Caco-2 (cell line): ENCODE data around the gene MBNL2. TPM values are rescaled to one million over a fixed set of nuclear protein-coding genes. Genes with fewer than 3 reads are reported as not detected.
"Not testable (repeated sequence)": the region's sequence is repeated elsewhere in the genome, so short reads cannot be mapped to it uniquely, and the experiment has no call there.

Source experiments
- BruUV-seq: library from RNA; stranded (reverse); fragments of 400-500 nt; replicated peaks from 2 replicates; lab custom pipeline; 2021; lab: Mats Ljungman, UMichigan
- CTCF ChIA-PET: fragments of 300-600 bp; sonication (Branson Sonifier 250); formaldehyde crosslinking; loops from one replicate; lab custom pipeline; 2022; ENCODE audit warnings: antibody characterized with exemption; lab: Charles Lee
- POLR2A ChIA-PET: fragments of 300-600 bp; sonication (Branson Sonifier 250); formaldehyde crosslinking; loops from one replicate; lab custom pipeline; 2022; ENCODE audit warnings: antibody characterized with exemption; lab: Charles Lee
- DNase-seq, 2 experiments: peaks; one replicate each; pipeline versions ENCODE4 v3.0.0 to v3.0.0-alpha.2; 2020 to 2022
- H3K27me3 ChIP-seq: replicated peaks from 2 replicates; pipeline ENCODE4 v1.6.0; 2011; ENCODE audit warnings: low read length; ENCODE audit not compliant: control insufficient read depth, insufficient read depth
- H3K36me3 ChIP-seq: 2 replicates; pipeline ENCODE4 v1.5.1; 2011; ENCODE audit warnings: low read length; ENCODE audit not compliant: control insufficient read depth, insufficient read depth
- H3K4me1 ChIP-seq: fragments of 250-450 bp; sonication (Bioruptor Pico); 2 replicates; pipeline ENCODE4 v1.5.1; 2020; ENCODE audit warnings: mild to moderate bottlenecking
- H3K4me3 ChIP-seq: 2 replicates; pipeline ENCODE4 v1.5.1; 2011; ENCODE audit warnings: low read depth, mild to moderate bottlenecking, control low read depth, low read length
- H3K9me3 ChIP-seq: fragments of 250-450 bp; sonication (Bioruptor Pico); 2 replicates; pipeline ENCODE4 v1.5.1; 2020; ENCODE audit warnings: mild to moderate bottlenecking, moderate library complexity
- H3K27ac Mint-ChIP-seq: one replicate; pipeline ENCODE4 v1.8.0; 2022; ENCODE audit warnings: mixed read lengths; ENCODE audit not compliant: unreplicated experiment
- H3K27me3 Mint-ChIP-seq: one replicate; pipeline ENCODE4 v1.8.0; 2022; ENCODE audit warnings: mixed read lengths; ENCODE audit not compliant: insufficient read depth, unreplicated experiment
- H3K36me3 Mint-ChIP-seq: one replicate; pipeline ENCODE4 v1.8.0; 2022; ENCODE audit warnings: mild to moderate bottlenecking, mixed read lengths; ENCODE audit not compliant: insufficient read depth, unreplicated experiment
- H3K4me1 Mint-ChIP-seq: one replicate; pipeline ENCODE4 v1.8.0; 2022; ENCODE audit warnings: low read depth, mixed read lengths; ENCODE audit not compliant: unreplicated experiment
- H3K4me3 Mint-ChIP-seq: one replicate; pipeline ENCODE4 v1.8.0; 2022; ENCODE audit warnings: mild to moderate bottlenecking, moderate library complexity, mixed read lengths; ENCODE audit not compliant: unreplicated experiment
- H3K9me3 Mint-ChIP-seq: one replicate; pipeline ENCODE4 v1.8.0; 2022; ENCODE audit warnings: mixed read lengths; ENCODE audit not compliant: unreplicated experiment
- CTCF ChIP-seq, 2 experiments: fragments of 200-600 bp in 1 of 2; IDR thresholded peaks; 1 replicate in 1 of 2; 2 replicates in 1 of 2; pipeline versions ENCODE4 v1.5.1 to v1.8.0; 2011 to 2022; ENCODE audit warnings: antibody characterized with exemption in 1 of 2, control low read depth in 1 of 2, inconsistent platforms in 1 of 2, low read depth in 1 of 2, low read length in 1 of 2, mild to moderate bottlenecking in 1 of 2, moderate library complexity in 1 of 2; ENCODE audit not compliant: insufficient read depth in 1 of 2, severe bottlenecking in 1 of 2, unreplicated experiment in 1 of 2
- intact Hi-C: fragments of 100-400 bp; cut with micrococcal nuclease; formaldehyde crosslinking; loops from one replicate; pipeline ENCODE4 v1.10.0; 2022; ENCODE audit not compliant: unreplicated experiment
- total RNA-seq: library from RNA; stranded (reverse); gene quantifications from 2 replicates; pipeline ENCODE4 v1.2.3, GENCODE V29; 2022

The MBNL2 gene
- total RNA-seq, 1 experiment from 2014 or later, result 41.6 TPM

GRCh38 chr13:97202761-97203160 is 19.4 kb upstream of the MBNL2 start:
- Mint-ChIP-seq H3K27ac (no peak overlapping the region), H3K36me3 (no peaks in the 10 kb centered on the region), H3K27me3 (no peaks in the 10 kb centered on the region), H3K4me3 (no peak overlapping the region), H3K9me3 (peaks cover 36% of the 10 kb centered on the region), H3K4me1 (peaks cover 6% of the 10 kb centered on the region)
- peaks cover 11% of the 10 kb centered on the region; the same call in 1 of the 2 replicates for H3K4me1 ChIP-seq
- ChIA-PET POLR2A (no interaction called here), CTCF (no interaction called here)
- H3K4me3 ChIP-seq, result no peak overlapping the region
- TF ChIP-seq CTCF (IDR thresholded peaks at IDR 0.05; ENCODE audit: insufficient read depth in 1 of 2, low read depth in 1 of 2, low read length in 1 of 2, severe bottlenecking in 1 of 2, unreplicated experiment in 1 of 2), result no peak
- no TSS peak for BruUV-seq
- H3K36me3 ChIP-seq, result no peaks in the 10 kb centered on the region; the same call in 1 of the 2 replicates
- intact Hi-C loops, result no loop called here
- peaks cover 4% of the 10 kb centered on the region; the same call in 1 of the 2 replicates for H3K9me3 ChIP-seq
- DNase-seq, result no peak
- H3K27me3 ChIP-seq, result no peaks in the 10 kb centered on the region

- CTCF ChIA-PET, result interaction anchor here (1.9 kb wide), 1 partner anchor 96 kb away, joined by 11 read pairs; no protein-coding TSS in a partner anchor
- no peaks in the 10 kb centered on the region for H3K27me3 Mint-ChIP-seq
These were observed 16.7 kb upstream of the MBNL2 start for GRCh38 chr13:97205465-97205864.

GRCh38 chr13:97205982-97206381 is 16.2 kb upstream of the MBNL2 start:
- H3K4me3 Mint-ChIP-seq, result no peak overlapping the region
- Histone ChIP-seq H3K9me3 (peaks cover 4% of the 10 kb centered on the region; the same call in 1 of the 2 replicates), H3K4me1 (peaks cover 11% of the 10 kb centered on the region; the same call in 1 of the 2 replicates), H3K4me3 (no peak overlapping the region), H3K36me3 (no peaks in the 10 kb centered on the region), H3K27me3 (no peaks in the 10 kb centered on the region)
- TF ChIP-seq CTCF (IDR thresholded peaks at IDR 0.05; ENCODE audit: insufficient read depth in 1 of 2, low read depth in 1 of 2, low read length in 1 of 2, severe bottlenecking in 1 of 2, unreplicated experiment in 1 of 2), result no peak
- peaks cover 27% of the 10 kb centered on the region for H3K9me3 Mint-ChIP-seq
- H3K27ac Mint-ChIP-seq, result no peak overlapping the region
- peaks cover 7% of the 10 kb centered on the region for H3K4me1 Mint-ChIP-seq
- H3K27me3 Mint-ChIP-seq, result no peaks in the 10 kb centered on the region
- no TSS peak for BruUV-seq
- ChIA-PET CTCF (interaction anchor here (1.9 kb wide), 1 partner anchor 96 kb away, joined by 11 read pairs; no protein-coding TSS in a partner anchor), POLR2A (no interaction called here)
- no peaks in the 10 kb centered on the region for H3K36me3 Mint-ChIP-seq
- no peak for DNase-seq
- intact Hi-C loops, result no loop called here

More at GRCh38 chr13:97205465-97205864, 16.7 kb upstream of the MBNL2 start:
- H3K9me3 Mint-ChIP-seq, result peaks cover 27% of the 10 kb centered on the region
- BruUV-seq, result no TSS peak
- no peaks in the 10 kb centered on the region for H3K36me3 Mint-ChIP-seq
- H3K4me3 Mint-ChIP-seq, result no peak overlapping the region
- H3K27ac Mint-ChIP-seq, result no peak overlapping the region
- Histone ChIP-seq H3K9me3 (peaks cover 4% of the 10 kb centered on the region; the same call in 1 of the 2 replicates), H3K27me3 (no peaks in the 10 kb centered on the region), H3K4me3 (no peak overlapping the region), H3K36me3 (no peaks in the 10 kb centered on the region), H3K4me1 (peaks cover 11% of the 10 kb centered on the region; the same call in 1 of the 2 replicates)
- H3K4me1 Mint-ChIP-seq, result peaks cover 6% of the 10 kb centered on the region
- no peak for DNase-seq
- POLR2A ChIA-PET, result no interaction called here
- TF ChIP-seq CTCF (IDR thresholded peaks at IDR 0.05; ENCODE audit: insufficient read depth in 1 of 2, low read depth in 1 of 2, low read length in 1 of 2, severe bottlenecking in 1 of 2, unreplicated experiment in 1 of 2), result no peak
- intact Hi-C loops, result no loop called here

GRCh38 chr13:97207252-97207651 is 14.9 kb upstream of the MBNL2 start:
- H3K27me3 ChIP-seq, CTCF ChIA-PET, H3K4me3 Mint-ChIP-seq, H3K27ac Mint-ChIP-seq, H3K36me3 Mint-ChIP-seq, intact Hi-C loops, H3K9me3 ChIP-seq, POLR2A ChIA-PET, H3K4me3 ChIP-seq, BruUV-seq, H3K36me3 ChIP-seq, DNase-seq, H3K27me3 Mint-ChIP-seq: not testable (repeated sequence)
- H3K4me1 ChIP-seq, result peaks cover 21% of the 10 kb centered on the region
- Mint-ChIP-seq H3K4me1 (peaks cover 19% of the 10 kb centered on the region), H3K9me3 (peaks cover 27% of the 10 kb centered on the region)
